ENCODE measurements around the gene SLX4IP. TPM values are rescaled to one million over a fixed set of nuclear protein-coding genes. Genes with fewer than 3 reads are reported as not detected.

SLX4IP gene
- total and polyA plus RNA-seq, 2 of the 13 experiments (the other 11 are each of a cell fraction or from before 2014, with no cell fraction given): 3.6 to 7.3 TPM

GRCh38 chr20:10595266-10595665 lies 160.2 kb downstream of the SLX4IP start:
- no TSS peak for BruUV-seq (replicated peaks)
- TF ChIP-seq ZSCAN22 (CRISPR knock-in tag; IDR thresholded peaks at IDR 0.05) (no peak), MAFF (IDR thresholded peaks at IDR 0.05; ENCODE audit: low read depth, low read length) (peak; percentile 65), MAFK (conservative IDR thresholded peaks at IDR 0.05 in 1 of 2, IDR thresholded peaks at IDR 0.05 in 1 of 2; ENCODE audit: low read length in 2 of 2) (peak; percentile 64 to 80), NRL (CRISPR knock-in tag; IDR thresholded peaks at IDR 0.05; ENCODE audit: borderline replicate concordance) (no peak)
- Histone ChIP-seq H3K4me3 (replicated peaks in 1 of 3; ENCODE audit: insufficient read depth in 1 of 3, low read depth in 2 of 3, low read length in 3 of 3) (no peak overlapping the region), H3K4me2 (ENCODE audit: low read depth, low read length) (no peak overlapping the region), H3K4me1 (ENCODE audit: insufficient read depth, low read length) (peaks cover 62% of the 10 kb centered on the region), H3K9ac (ENCODE audit: insufficient read depth, low read depth, low read length) (no peak overlapping the region), H3K9me3 (ENCODE audit: low read length) (no peaks in the 10 kb centered on the region), H3K27me3 (ENCODE audit: control insufficient read depth in 1 of 2, insufficient read depth in 2 of 2, low read length in 2 of 2) (no peaks in the 10 kb centered on the region), H3K27ac (ENCODE audit: extremely low read length, insufficient read depth, low read length) (no peak overlapping the region), H3K36me3 (replicated peaks in 1 of 2; ENCODE audit: control insufficient read depth in 1 of 2, insufficient read depth in 2 of 2, low read length in 2 of 2) (no peaks in the 10 kb centered on the region), H2AFZ (ENCODE audit: low read length) (no peak overlapping the region), H3K79me2 (ENCODE audit: insufficient read depth, low read length) (no peaks in the 10 kb centered on the region), H4K20me1 (ENCODE audit: insufficient read depth, low read length) (no peaks in the 10 kb centered on the region)
- DNase-seq (ENCODE audit: low spot score): no peak
- ATAC-seq: no peak
- FAIRE-seq: no peak
- whole genome bisulfite sequencing (ENCODE audit: low lambda C conversion rate): 85% methylated on average over 2 of the region's 2 CpGs
- intact Hi-C loops (cut with micrococcal nuclease; ENCODE audit: unreplicated experiment) (no loop called here), in situ Hi-C loops (cut with HindIII; ENCODE audit: extremely low pct_ligation_motif_present, low pct_unique_long_range_greater_than_20kb) (no loop called here)
- ChIA-PET POLR2A (no interaction called here), CTCF (ENCODE audit: low intra/inter-chr PET ratio, low total read pairs) (no interaction called here)

- POLR2A ChIA-PET: interaction anchor here (0.9 kb wide), 1 partner anchor 30 kb away, joined by 3 read pairs; no protein-coding TSS in a partner anchor
- no peak for FAIRE-seq
- 88% methylated on average over 3 of the region's 3 CpGs for WGBS (ENCODE audit: low lambda C conversion rate)
- H3K4me2 ChIP-seq (ENCODE audit: low read depth, low read length): no peak overlapping the region
- no peak overlapping the region for H2AFZ ChIP-seq (ENCODE audit: low read length)
- H4K20me1 ChIP-seq (ENCODE audit: insufficient read depth, low read length): no peaks in the 10 kb centered on the region
- CTCF ChIA-PET (ENCODE audit: low intra/inter-chr PET ratio, low total read pairs): no interaction called here
- no TSS peak for BruUV-seq (replicated peaks)
- H3K79me2 ChIP-seq (ENCODE audit: insufficient read depth, low read length): no peaks in the 10 kb centered on the region
- H3K27ac ChIP-seq (ENCODE audit: extremely low read length, insufficient read depth, low read length): peak overlapping the region; percentile 30
- peaks cover 59% of the 10 kb centered on the region for H3K4me1 ChIP-seq (ENCODE audit: insufficient read depth, low read length)
- in situ Hi-C loops (cut with HindIII; ENCODE audit: extremely low pct_ligation_motif_present, low pct_unique_long_range_greater_than_20kb): no loop called here
- no peaks in the 10 kb centered on the region for H3K9me3 ChIP-seq (ENCODE audit: low read length)
- H3K27me3 ChIP-seq (ENCODE audit: control insufficient read depth in 1 of 2, insufficient read depth in 2 of 2, low read length in 2 of 2): no peaks in the 10 kb centered on the region
- TF ChIP-seq KAT7 (CRISPR knock-in tag; IDR thresholded peaks at IDR 0.05; ENCODE audit: borderline replicate concordance) (no peak), PBX3 (CRISPR knock-in tag; IDR thresholded peaks at IDR 0.05; ENCODE audit: borderline replicate concordance) (no peak), LRRFIP1 (CRISPR knock-in tag; conservative IDR thresholded peaks at IDR 0.05) (no peak), TEF (CRISPR knock-in tag; IDR thresholded peaks at IDR 0.05) (no peak), ZNF121 (CRISPR knock-in tag; IDR thresholded peaks at IDR 0.05) (peak; percentile 66), ZNF230 (CRISPR knock-in tag; IDR thresholded peaks at IDR 0.05) (no peak), NCOA2 (CRISPR knock-in tag; IDR thresholded peaks at IDR 0.05) (no peak)
- H3K9ac ChIP-seq (ENCODE audit: insufficient read depth, low read depth, low read length): no peak overlapping the region
- DNase-seq (ENCODE audit: low spot score): no peak
- intact Hi-C loops (cut with micrococcal nuclease; ENCODE audit: unreplicated experiment): no loop called here
- no peaks in the 10 kb centered on the region; a peak in 1 of 5 replicates for H3K36me3 ChIP-seq (replicated peaks in 1 of 2; ENCODE audit: control insufficient read depth in 1 of 2, insufficient read depth in 2 of 2, low read length in 2 of 2)
- no peak overlapping the region for H3K4me3 ChIP-seq (replicated peaks in 1 of 3; ENCODE audit: insufficient read depth in 1 of 3, low read depth in 2 of 3, low read length in 3 of 3)
- no peak for ATAC-seq
Measured at GRCh38 chr20:10595985-10596384, 160.9 kb downstream of the SLX4IP start.
